Body of pancreas (tissue), 4 donors: ENCODE data around the gene TPSB2. TPM values are rescaled to one million over a fixed set of nuclear protein-coding genes. Genes with fewer than 3 reads are reported as not detected.

ENCODE experiments used
- ATAC-seq: fragments of 150-250 bp; one replicate; pipeline ENCODE4 v1.9.1; 2016
- DNase-seq, 4 donors: peaks; one replicate each; pipeline ENCODE4 v3.0.0-alpha.2; 2019
- H3K27ac ChIP-seq, 4 donors: fragments of 200-600 bp; sonication (generic); 1 replicate in 3 of 4; 2 replicates in 1 of 4; pipeline versions ENCODE4 v1.5.1 to v1.6.1; 2016 to 2019; ENCODE audit warnings: mild to moderate bottlenecking in 1 of 4, mixed read lengths in 1 of 4, moderate library complexity in 1 of 4
- H3K27me3 ChIP-seq, 2 donors: fragments of 200-600 bp; sonication (generic); one replicate each; pipeline ENCODE4 v1.6.0; 2016; ENCODE audit warnings: mild to moderate bottlenecking in 1 of 2
- H3K36me3 ChIP-seq, 2 donors: fragments of 200-600 bp; sonication (generic); replicated peaks in 1 of 2; 2 replicates each; pipeline ENCODE4 v1.5.1; 2016; ENCODE audit warnings: low read depth in 2 of 2; ENCODE audit not compliant: insufficient read depth in 1 of 2
- H3K4me1 ChIP-seq: fragments of 200-600 bp; sonication (generic); one replicate; pipeline ENCODE4 v1.6.0; 2016
- H3K4me3 ChIP-seq, 2 donors: fragments of 200-600 bp; sonication (generic); 1 replicate in 1 of 2; 2 replicates in 1 of 2; pipeline ENCODE4 v1.5.1; 2016 to 2019
- H3K9me3 ChIP-seq, 3 donors: fragments of 200-600 bp; sonication (generic); 1 replicate in 2 of 3; 2 replicates in 1 of 3; pipeline ENCODE4 v1.5.1; 2016
- CTCF ChIP-seq, 7 experiments: fragments of 450-650 bp in 4 of 7; fragments of 200-600 bp in 3 of 7; sonication (generic) in 3 of 7; IDR thresholded peaks; one replicate each; pipeline ENCODE4 v1.5.1; 2016 to 2019; ENCODE audit warnings: antibody characterized with exemption in 7 of 7
- POLR2A ChIP-seq, 3 donors: fragments of 450-650 bp; IDR thresholded peaks; one replicate each; pipeline ENCODE4 v1.6.1; 2016; ENCODE audit warnings: antibody characterized with exemption in 3 of 3, mild to moderate bottlenecking in 2 of 3
- WGBS, 2 donors: methylation state at CpG; one replicate each; pipeline ENCODE4 v1.1.5; 2017; 5-methylcytosine and 5-hydroxymethylcytosine counted together
- intact Hi-C: fragments of 100-400 bp; cut with DNase I; formaldehyde crosslinking; loops from one replicate; pipeline ENCODE4 v1.15.1; 2023
- total RNA-seq, 2 donors: library from RNA; depleted of rRNA; stranded (reverse); fragments of >200 nt; gene quantifications; one replicate each; pipeline ENCODE4 v1.1.0, GENCODE V29; 2016

Gene TPSB2
- total RNA-seq, 2 donors from 2014 or later = 4.4 to 21.8 TPM

- peaks cover 0 to 5% of the 10 kb centered on the region in 2 donors for H3K27me3 ChIP-seq
- no peaks in the 10 kb centered on the region for H3K4me1 ChIP-seq
- H3K4me3 ChIP-seq = no peak overlapping the region
- ATAC-seq (no peak), DNase-seq (no peak)
- H3K36me3 ChIP-seq = no peaks in the 10 kb centered on the region
- intact Hi-C loops = no loop called here
- no peaks in the 10 kb centered on the region for H3K9me3 ChIP-seq
- 59 to 85% methylated on average over 7 to 13 of the region's 13 CpGs for WGBS, 2 donors
- TF ChIP-seq POLR2A (IDR thresholded peaks at IDR 0.05) (no peak), CTCF (IDR thresholded peaks at IDR 0.05) (no peak)
- no peak overlapping the region for H3K27ac ChIP-seq
Measured at GRCh38 chr16:1265090-1265630, 35.2 kb upstream of the TPSB2 start.

GRCh38 chr16:1264345-1265089 lies 34.5 kb upstream of the TPSB2 start:
- no peak overlapping the region for H3K4me3 ChIP-seq

GRCh38 chr16:1263591-1264344 lies 33.8 kb upstream of the TPSB2 start:
- Histone ChIP-seq H3K4me3 (no peak overlapping the region), H3K36me3 (no peaks in the 10 kb centered on the region), H3K9me3 (no peaks in the 10 kb centered on the region), H3K4me1 (peaks cover 8% of the 10 kb centered on the region), H3K27ac (no peak overlapping the region), H3K27me3 (peaks cover 0 to 10% of the 10 kb centered on the region in 2 donors)
- no peak for TF ChIP-seq CTCF (IDR thresholded peaks at IDR 0.05)
- TF ChIP-seq POLR2A (IDR thresholded peaks at IDR 0.05) = no peak
- ATAC-seq (no peak), DNase-seq (no peak)
- intact Hi-C loops = no loop called here
- 66 to 73% methylated on average over 2 to 15 of the region's 15 CpGs for WGBS, 2 donors

More at GRCh38 chr16:1264345-1265089, 34.5 kb upstream of the TPSB2 start:
- Histone ChIP-seq H3K27me3 (peaks cover 0 to 6% of the 10 kb centered on the region in 2 donors), H3K36me3 (no peaks in the 10 kb centered on the region), H3K9me3 (no peaks in the 10 kb centered on the region), H3K27ac (no peak overlapping the region), H3K4me1 (peaks cover under 1% of the 10 kb centered on the region)
- no peak for DNase-seq
- ATAC-seq = no peak
- WGBS, 2 donors = 81 to 88% methylated on average over 16 of the region's 16 CpGs
- intact Hi-C loops = no loop called here
- TF ChIP-seq CTCF (IDR thresholded peaks at IDR 0.05) (no peak), POLR2A (IDR thresholded peaks at IDR 0.05) (no peak)

- no peaks in the 10 kb centered on the region for H3K9me3 ChIP-seq
- H3K4me3 ChIP-seq = no peak overlapping the region
- 54 to 86% methylated on average over 1 to 9 of the region's 9 CpGs for WGBS, 2 donors
- peaks cover 0 to 10% of the 10 kb centered on the region in 2 donors for H3K27me3 ChIP-seq
- no peaks in the 10 kb centered on the region for H3K36me3 ChIP-seq
- H3K27ac ChIP-seq = no peak overlapping the region
- DNase-seq = no peak
- no peak for ATAC-seq
- no peak for TF ChIP-seq POLR2A (IDR thresholded peaks at IDR 0.05)
- no peak for TF ChIP-seq CTCF (IDR thresholded peaks at IDR 0.05)
- intact Hi-C loops = no loop called here
- H3K4me1 ChIP-seq = peaks cover 9% of the 10 kb centered on the region
Measured at GRCh38 chr16:1262846-1263221, 32.9 kb upstream of the TPSB2 start.
